WERI-Rb-1 (cell line): Measurements from ENCODE around the gene RPS3.

Experiments
- DNase-seq: peaks from one replicate; pipeline ENCODE4 v3.0.0-alpha.2; 2020
- H3K27ac ChIP-seq: fragments of 250-450 bp; sonication (Bioruptor Pico); 2 replicates; pipeline ENCODE4 v1.5.1; 2020; ENCODE audit warnings: mild to moderate bottlenecking, moderate library complexity
- H3K27me3 ChIP-seq: fragments of 250-450 bp; sonication (Bioruptor Pico); 2 replicates; pipeline ENCODE4 v1.5.1; 2021; ENCODE audit warnings: mild to moderate bottlenecking, low read depth, moderate library complexity; ENCODE audit not compliant: insufficient read depth, severe bottlenecking
- H3K36me3 ChIP-seq: fragments of 250-450 bp; sonication (Bioruptor Pico); 2 replicates; pipeline ENCODE4 v1.5.1; 2020; ENCODE audit warnings: mild to moderate bottlenecking, moderate library complexity
- H3K4me3 ChIP-seq: 2 replicates; pipeline ENCODE4 v1.5.1; 2011; ENCODE audit warnings: low read depth, mild to moderate bottlenecking, control low read depth, low read length
- H3K9me3 ChIP-seq: fragments of 250-450 bp; sonication (Bioruptor Pico); 2 replicates; pipeline ENCODE4 v1.5.1; 2021; ENCODE audit warnings: mild to moderate bottlenecking, moderate library complexity; ENCODE audit not compliant: severe bottlenecking
- TF ChIP-seq, protein P1 (sequence below): IDR thresholded peaks from 2 replicates; pipeline ENCODE4 v1.5.1; 2011; ENCODE audit warnings: low read depth, mild to moderate bottlenecking, control low read depth, inconsistent platforms, low read length

Gene RPS3

GRCh38 chr11:75386942-75387630 lies 12.2 kb upstream of the RPS3 start:
- no peak for DNase-seq
- Histone ChIP-seq H3K27me3 (no peaks in the 10 kb centered on the region), H3K27ac (no peak overlapping the region), H3K9me3 (no peaks in the 10 kb centered on the region), H3K4me3 (no peak overlapping the region), H3K36me3 (no peaks in the 10 kb centered on the region)
- TF ChIP-seq, protein P1, sequence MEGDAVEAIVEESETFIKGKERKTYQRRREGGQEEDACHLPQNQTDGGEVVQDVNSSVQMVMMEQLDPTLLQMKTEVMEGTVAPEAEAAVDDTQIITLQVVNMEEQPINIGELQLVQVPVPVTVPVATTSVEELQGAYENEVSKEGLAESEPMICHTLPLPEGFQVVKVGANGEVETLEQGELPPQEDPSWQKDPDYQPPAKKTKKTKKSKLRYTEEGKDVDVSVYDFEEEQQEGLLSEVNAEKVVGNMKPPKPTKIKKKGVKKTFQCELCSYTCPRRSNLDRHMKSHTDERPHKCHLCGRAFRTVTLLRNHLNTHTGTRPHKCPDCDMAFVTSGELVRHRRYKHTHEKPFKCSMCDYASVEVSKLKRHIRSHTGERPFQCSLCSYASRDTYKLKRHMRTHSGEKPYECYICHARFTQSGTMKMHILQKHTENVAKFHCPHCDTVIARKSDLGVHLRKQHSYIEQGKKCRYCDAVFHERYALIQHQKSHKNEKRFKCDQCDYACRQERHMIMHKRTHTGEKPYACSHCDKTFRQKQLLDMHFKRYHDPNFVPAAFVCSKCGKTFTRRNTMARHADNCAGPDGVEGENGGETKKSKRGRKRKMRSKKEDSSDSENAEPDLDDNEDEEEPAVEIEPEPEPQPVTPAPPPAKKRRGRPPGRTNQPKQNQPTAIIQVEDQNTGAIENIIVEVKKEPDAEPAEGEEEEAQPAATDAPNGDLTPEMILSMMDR, result no peak

- Histone ChIP-seq H3K27me3 (no peaks in the 10 kb centered on the region), H3K27ac (no peak overlapping the region), H3K36me3 (no peaks in the 10 kb centered on the region), H3K9me3 (no peaks in the 10 kb centered on the region), H3K4me3 (no peak overlapping the region)
- DNase-seq, result no peak
- TF ChIP-seq, protein P1, result no peak
Observed at GRCh38 chr11:75387736-75388294, 11.5 kb upstream of the RPS3 start.

- H3K27me3 ChIP-seq, result no peaks in the 10 kb centered on the region
- H3K36me3 ChIP-seq, result no peaks in the 10 kb centered on the region
- no peak overlapping the region for H3K4me3 ChIP-seq
- no peaks in the 10 kb centered on the region for H3K9me3 ChIP-seq
- DNase-seq, result peak; percentile 70
- H3K27ac ChIP-seq, result no peak overlapping the region
- TF ChIP-seq, protein P1, result peak; percentile 69
Observed at GRCh38 chr11:75388386-75389275, 10.7 kb upstream of the RPS3 start.

- H3K36me3 ChIP-seq, result no peaks in the 10 kb centered on the region
- H3K9me3 ChIP-seq, result no peaks in the 10 kb centered on the region
- TF ChIP-seq, protein P1, result no peak
- no peak overlapping the region for H3K4me3 ChIP-seq
- DNase-seq, result no peak
- H3K27ac ChIP-seq, result no peak overlapping the region
- no peaks in the 10 kb centered on the region for H3K27me3 ChIP-seq
Observed at GRCh38 chr11:75389276-75389605, 10.1 kb upstream of the RPS3 start.

DNA sequence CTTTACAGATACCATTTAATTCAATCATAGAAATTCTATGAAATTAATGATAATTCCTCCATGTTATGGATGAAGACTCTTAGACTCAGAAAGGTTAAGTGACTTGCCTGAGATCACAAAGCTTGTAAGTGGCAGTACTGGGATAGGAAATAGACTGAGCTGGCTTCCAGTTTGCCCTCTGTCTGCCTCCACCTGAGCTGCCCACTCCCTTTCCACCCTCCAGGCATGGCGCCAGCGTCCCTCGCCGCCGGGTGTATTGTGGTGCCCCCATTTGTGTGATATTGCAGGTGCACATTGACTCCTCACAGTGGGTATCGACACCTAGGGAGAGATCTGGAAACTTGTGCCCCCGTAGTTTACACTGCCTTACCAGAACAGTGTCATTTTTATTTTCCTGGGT lies 9.4 kb upstream of the RPS3 start:
- no peak for DNase-seq
- TF ChIP-seq, protein P1, result no peak
- H3K9me3 ChIP-seq, result no peaks in the 10 kb centered on the region
- H3K27ac ChIP-seq, result no peak overlapping the region
- no peak overlapping the region for H3K4me3 ChIP-seq
- no peaks in the 10 kb centered on the region for H3K36me3 ChIP-seq
- H3K27me3 ChIP-seq, result no peaks in the 10 kb centered on the region
